PFSK-1 (cell line): ENCODE data around the gene ZGPAT.

Experiments
- FOXP2 ChIP-seq: optimal IDR thresholded peaks from 2 replicates; pipeline ENCODE3; 2011; ENCODE audit warnings: borderline replicate concordance, control low read depth, inconsistent platforms; ENCODE audit not compliant: insufficient read depth; ENCODE audit errors: extremely low read length, extremely low read depth
- POLR2AphosphoS5 ChIP-seq: IDR thresholded peaks from 2 replicates; pipeline ENCODE4 v1.6.1; 2012; ENCODE audit warnings: low read depth, mild to moderate bottlenecking, control low read depth, low read length, moderate library complexity
- SIN3A ChIP-seq: IDR thresholded peaks from 2 replicates; pipeline ENCODE4 v1.6.1; 2012; ENCODE audit warnings: mild to moderate bottlenecking, low read length, moderate library complexity, borderline replicate concordance; ENCODE audit not compliant: insufficient read depth
- TAF1 ChIP-seq: IDR thresholded peaks from 2 replicates; pipeline ENCODE4 v1.6.1; 2012; ENCODE audit warnings: low read length, control low read depth, borderline replicate concordance; ENCODE audit not compliant: insufficient read depth
- TF ChIP-seq, protein P1 (sequence below), 2 experiments: IDR thresholded peaks; 2 replicates each; pipeline versions ENCODE4 v1.6.1 to v1.8.0; 2011 to 2012; ENCODE audit warnings: low read depth in 2 of 2, low read length in 2 of 2, control low read depth in 1 of 2, inconsistent platforms in 1 of 2, mild to moderate bottlenecking in 1 of 2, moderate library complexity in 1 of 2; ENCODE audit not compliant: insufficient read depth in 1 of 2

The ZGPAT gene

DNA sequence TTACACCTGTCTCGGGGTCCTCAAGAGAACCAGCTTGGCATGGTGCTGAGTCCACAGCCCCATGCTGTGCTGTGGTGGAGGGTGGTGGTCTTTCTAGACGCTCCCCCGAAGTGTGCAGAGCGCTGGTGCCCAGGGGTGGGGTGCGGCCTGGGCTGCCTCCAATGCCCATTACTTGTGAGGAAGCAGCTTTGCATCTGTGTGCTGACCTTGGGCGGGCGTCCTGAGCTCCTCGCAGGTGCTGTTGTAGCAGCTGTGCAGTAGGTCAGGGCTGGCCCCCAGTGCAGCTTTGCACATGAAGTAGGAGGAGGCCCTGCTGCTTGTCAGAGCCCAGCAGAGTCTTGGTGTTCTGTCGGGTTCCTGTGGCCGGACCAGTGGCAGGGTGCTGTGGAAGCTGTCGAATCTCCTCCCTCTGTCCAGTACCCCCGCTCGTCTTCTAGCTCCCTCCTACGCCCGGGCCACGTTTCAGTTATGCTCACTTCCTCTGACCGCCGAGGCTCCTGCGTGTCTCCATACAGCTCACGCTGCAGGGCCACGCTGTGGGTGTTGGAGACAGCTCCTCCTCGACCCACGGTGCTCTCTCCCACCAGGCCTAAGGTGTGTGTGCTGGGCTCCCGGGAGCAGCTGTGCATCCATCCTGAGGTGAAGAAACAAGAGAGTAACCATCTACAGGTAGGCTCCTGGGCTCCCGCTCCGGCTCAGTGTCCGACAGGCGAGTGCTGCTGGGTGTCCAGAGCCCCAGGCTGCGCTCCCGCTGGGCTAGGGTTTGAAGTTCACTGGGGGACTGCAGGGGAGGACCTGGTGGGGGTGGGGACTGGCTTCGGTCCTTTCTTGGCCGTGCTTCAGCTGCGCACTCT lies 45.7 kb upstream of the ZGPAT start:
- TF ChIP-seq SIN3A = no peak
- TF ChIP-seq TAF1 = no peak
- TF ChIP-seq, protein P1, sequence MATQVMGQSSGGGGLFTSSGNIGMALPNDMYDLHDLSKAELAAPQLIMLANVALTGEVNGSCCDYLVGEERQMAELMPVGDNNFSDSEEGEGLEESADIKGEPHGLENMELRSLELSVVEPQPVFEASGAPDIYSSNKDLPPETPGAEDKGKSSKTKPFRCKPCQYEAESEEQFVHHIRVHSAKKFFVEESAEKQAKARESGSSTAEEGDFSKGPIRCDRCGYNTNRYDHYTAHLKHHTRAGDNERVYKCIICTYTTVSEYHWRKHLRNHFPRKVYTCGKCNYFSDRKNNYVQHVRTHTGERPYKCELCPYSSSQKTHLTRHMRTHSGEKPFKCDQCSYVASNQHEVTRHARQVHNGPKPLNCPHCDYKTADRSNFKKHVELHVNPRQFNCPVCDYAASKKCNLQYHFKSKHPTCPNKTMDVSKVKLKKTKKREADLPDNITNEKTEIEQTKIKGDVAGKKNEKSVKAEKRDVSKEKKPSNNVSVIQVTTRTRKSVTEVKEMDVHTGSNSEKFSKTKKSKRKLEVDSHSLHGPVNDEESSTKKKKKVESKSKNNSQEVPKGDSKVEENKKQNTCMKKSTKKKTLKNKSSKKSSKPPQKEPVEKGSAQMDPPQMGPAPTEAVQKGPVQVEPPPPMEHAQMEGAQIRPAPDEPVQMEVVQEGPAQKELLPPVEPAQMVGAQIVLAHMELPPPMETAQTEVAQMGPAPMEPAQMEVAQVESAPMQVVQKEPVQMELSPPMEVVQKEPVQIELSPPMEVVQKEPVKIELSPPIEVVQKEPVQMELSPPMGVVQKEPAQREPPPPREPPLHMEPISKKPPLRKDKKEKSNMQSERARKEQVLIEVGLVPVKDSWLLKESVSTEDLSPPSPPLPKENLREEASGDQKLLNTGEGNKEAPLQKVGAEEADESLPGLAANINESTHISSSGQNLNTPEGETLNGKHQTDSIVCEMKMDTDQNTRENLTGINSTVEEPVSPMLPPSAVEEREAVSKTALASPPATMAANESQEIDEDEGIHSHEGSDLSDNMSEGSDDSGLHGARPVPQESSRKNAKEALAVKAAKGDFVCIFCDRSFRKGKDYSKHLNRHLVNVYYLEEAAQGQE (IDR thresholded peaks at IDR 0.05; ENCODE audit: insufficient read depth in 1 of 2, low read depth in 2 of 2, low read length in 2 of 2) = no peak
- TF ChIP-seq POLR2AphosphoS5 = no peak
- no peak for TF ChIP-seq FOXP2

DNA sequence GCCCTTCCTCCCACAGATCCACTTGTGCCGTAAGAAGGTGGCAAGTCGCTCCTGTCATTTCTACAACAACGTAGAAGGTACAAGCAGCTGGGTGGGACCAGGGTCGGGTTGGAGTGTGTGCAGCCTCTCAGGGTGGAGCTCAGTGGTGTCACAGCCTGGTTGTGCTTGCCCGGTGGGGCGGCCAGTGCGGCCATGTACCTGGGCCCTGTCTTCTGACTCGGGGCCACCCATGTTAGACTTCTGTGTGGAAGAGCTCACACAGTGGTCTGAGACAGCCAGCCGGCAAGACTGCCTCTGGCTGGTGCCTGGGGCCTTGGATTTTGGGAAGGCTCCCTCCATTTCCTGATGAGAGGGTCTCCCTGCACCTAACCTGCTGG lies 45.0 kb upstream of the ZGPAT start:
- TF ChIP-seq, protein P1 (IDR thresholded peaks at IDR 0.05; ENCODE audit: insufficient read depth in 1 of 2, low read depth in 2 of 2, low read length in 2 of 2) = no peak
- TF ChIP-seq SIN3A (no peak), TAF1 (no peak), POLR2AphosphoS5 (no peak), FOXP2 (no peak)

DNA sequence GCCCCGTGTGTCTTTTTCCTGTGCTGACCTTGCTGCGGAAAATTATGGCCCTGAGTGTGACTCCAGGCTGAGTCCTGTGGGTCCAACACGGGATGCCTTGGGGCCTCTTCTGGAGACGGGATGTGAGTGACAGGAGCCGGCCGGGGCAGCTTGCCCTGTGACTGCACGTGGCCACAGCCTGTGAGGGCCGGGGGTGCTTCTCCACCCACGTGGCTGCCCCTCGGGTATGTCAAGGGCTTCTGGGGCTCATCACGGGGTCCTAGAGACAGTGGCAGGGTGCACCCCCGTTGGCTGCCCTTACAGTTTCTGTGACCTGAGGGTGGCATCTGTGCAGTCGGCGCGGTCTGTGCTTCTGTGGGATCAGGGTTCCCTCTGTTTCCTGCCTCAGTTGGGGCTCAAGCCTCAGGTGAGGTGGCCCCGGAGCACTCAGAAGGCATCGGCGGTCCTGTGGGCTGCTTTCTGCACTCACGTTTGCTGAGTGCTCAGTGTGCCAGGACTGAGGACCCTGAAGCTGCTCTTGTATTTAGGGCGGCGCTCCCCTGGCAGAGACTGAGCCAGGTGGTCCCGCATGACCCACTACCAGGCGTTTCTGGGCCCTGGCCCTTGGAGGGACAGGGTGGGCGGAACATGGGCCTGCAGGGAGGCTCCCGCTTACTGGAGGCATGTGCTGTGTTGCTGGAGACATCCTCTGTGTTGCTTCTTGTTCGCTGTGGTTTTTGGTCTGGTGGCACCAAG lies 44.3 kb upstream of the ZGPAT start:
- no peak for TF ChIP-seq FOXP2
- TF ChIP-seq TAF1 = no peak
- TF ChIP-seq POLR2AphosphoS5 = no peak
- TF ChIP-seq, protein P1 (IDR thresholded peaks at IDR 0.05; ENCODE audit: insufficient read depth in 1 of 2, low read depth in 2 of 2, low read length in 2 of 2) = no peak

DNA sequence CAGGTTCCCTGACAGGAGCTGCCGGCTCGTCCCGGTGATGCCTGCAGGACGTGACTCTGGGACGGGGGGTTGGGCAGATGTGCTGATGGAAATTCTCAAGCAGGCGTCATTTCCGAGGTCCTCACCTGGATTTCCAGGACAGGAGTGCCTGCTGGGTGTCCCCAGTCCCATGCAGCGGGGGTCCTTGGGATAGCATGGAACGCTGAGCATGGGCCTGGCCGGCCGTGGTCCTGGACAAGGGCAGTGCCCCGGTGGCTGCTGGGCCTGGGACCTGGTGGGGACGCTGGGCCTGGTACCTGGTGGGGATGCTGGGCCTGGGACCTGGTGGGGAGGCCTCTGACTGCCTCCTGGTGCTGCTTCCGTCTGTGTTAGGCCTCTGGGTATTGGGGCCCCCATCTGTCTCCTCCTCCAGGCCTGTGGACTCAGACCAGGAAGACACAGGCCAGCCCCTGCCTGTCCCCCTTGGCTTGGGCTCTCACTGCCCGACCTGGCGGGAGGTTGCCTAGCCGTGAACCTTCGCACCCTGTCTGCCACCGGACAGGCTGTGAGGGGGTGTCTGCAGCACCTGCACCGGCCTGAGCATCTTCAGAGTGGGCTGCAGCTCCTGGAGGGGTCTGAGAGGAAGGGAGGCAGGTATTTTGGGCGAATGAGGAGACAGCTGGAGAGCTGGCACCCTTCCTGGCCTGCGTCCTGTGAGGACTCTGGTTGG lies 43.5 kb upstream of the ZGPAT start:
- no peak for TF ChIP-seq SIN3A

DNA sequence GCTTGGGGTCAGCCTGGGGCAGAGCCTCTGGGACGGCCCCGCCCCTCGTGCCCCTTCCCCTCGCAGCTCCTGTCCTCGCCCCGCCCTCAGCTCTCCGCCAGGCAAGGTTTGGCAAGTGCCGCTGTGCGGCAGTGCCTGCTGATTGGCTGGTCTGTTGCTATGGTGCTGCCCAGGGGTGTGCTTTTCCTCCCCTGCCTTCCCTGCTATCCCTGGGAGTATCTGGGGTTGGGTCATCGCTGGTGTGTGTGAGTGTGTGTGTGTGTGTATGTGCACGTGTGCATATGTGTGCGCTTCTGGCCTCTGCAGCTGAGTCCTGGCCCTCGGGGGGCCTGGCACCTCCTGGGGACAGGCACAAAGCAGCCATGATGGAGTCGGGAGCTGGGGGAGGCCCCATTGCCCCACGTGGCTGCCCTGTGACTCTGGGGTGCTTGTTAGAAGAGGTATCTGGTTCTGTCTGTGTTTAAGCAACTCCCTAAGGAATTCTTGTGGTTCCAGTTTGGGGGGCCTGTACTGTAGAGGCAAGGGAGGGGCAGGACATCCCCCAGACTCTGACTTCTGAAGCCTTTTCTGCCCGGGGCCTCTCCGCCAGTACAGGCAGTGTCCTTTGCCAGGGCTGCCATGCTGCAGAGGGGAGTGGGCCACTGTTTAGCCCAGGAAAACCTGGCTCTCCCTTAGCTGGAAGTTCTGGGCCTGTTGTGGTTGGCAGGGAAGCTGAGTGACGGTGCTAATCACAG lies 42.8 kb upstream of the ZGPAT start:
- no peak for TF ChIP-seq SIN3A
